Measurements from ENCODE around the gene MRRF. TPM values are rescaled to one million over a fixed set of nuclear protein-coding genes. Genes with fewer than 3 reads are reported as not detected.

MRRF gene
- total and polyA plus RNA-seq, 2 of the 4 experiments (the other 2 are of a cell fraction) = 32.1 to 38.0 TPM

- Histone ChIP-seq H3K4ac (ENCODE audit: low read depth, low read length) (no peak overlapping the region), H3K56ac (ENCODE audit: extremely low read depth, insufficient read depth, low read length) (no peak overlapping the region), H3K27me3 (ENCODE audit: control insufficient read depth, insufficient read depth, low read length) (no peaks in the 10 kb centered on the region), H2BK15ac (ENCODE audit: low read depth, low read length) (no peak overlapping the region), H3K79me1 (ENCODE audit: low read depth in 1 of 2, low read length in 2 of 2) (peaks cover 0 to 4% of the 10 kb centered on the region in 2 experiments; a peak in 1 of 4 replicates), H4K5ac (ENCODE audit: low read depth, low read length) (no peak overlapping the region), H2AFZ (replicated peaks; ENCODE audit: low read length, poor library complexity) (no peak overlapping the region), H4K20me1 (ENCODE audit: insufficient read depth, low read length) (no peaks in the 10 kb centered on the region), H3K9ac (ENCODE audit: low read depth, low read length) (no peak overlapping the region), H2AK5ac (ENCODE audit: low read depth, low read length) (peak overlapping the region; percentile 13; the same call in 1 of the 2 replicates), H3K4me2 (ENCODE audit: low read depth, low read length) (no peak overlapping the region), H3K4me1 (ENCODE audit: control insufficient read depth, insufficient read depth, low read length) (no peaks in the 10 kb centered on the region), H2BK120ac (ENCODE audit: low read depth, low read length) (no peak overlapping the region), H3K36me3 (ENCODE audit: control insufficient read depth, insufficient read depth, low read length) (no peaks in the 10 kb centered on the region; the same call in 1 of the 2 replicates), H3K9me1 (ENCODE audit: insufficient read depth, low read length) (no peaks in the 10 kb centered on the region; the same call in 1 of the 2 replicates), H3K14ac (replicated peaks; ENCODE audit: low read depth, low read length) (no peak overlapping the region), H2BK5ac (ENCODE audit: low read depth, low read length, poor library complexity, severe bottlenecking) (no peak overlapping the region), H2BK20ac (ENCODE audit: low read depth, low read length) (no peak overlapping the region), H3K18ac (ENCODE audit: low read depth, low read length) (no peak overlapping the region), H4K91ac (ENCODE audit: insufficient read depth, low read depth, low read length) (no peak overlapping the region; the same call in 1 of the 2 replicates), H2AK9ac (replicated peaks; ENCODE audit: low read depth, low read length, poor library complexity) (no peak overlapping the region), H4K8ac (ENCODE audit: low read depth in 2 of 2, low read length in 2 of 2) (no peak overlapping the region), H3K27ac (ENCODE audit: insufficient read depth, low read length) (no peak overlapping the region), H3K9me3 (ENCODE audit: control insufficient read depth, insufficient read depth, low read length) (no peaks in the 10 kb centered on the region), H3K23ac (ENCODE audit: low read depth, low read length) (no peak overlapping the region), H3K4me3 (ENCODE audit: insufficient read depth, low read depth, low read length) (no peak overlapping the region)
- CTCF ChIA-PET = no interaction called here
- DNase-seq (no peak), ATAC-seq (ENCODE audit: low read depth) (no peak)
- in situ Hi-C loops (cut with MboI; ENCODE audit: low sequenced_read_pairs) = no loop called here
- dilution Hi-C loops (cut with HindIII; ENCODE audit: low sequenced_read_pairs, unreplicated experiment) = no loop called here
- no CpG with 5 or more reads among the region's 3 CpGs for WGBS, 2 experiments (ENCODE audit: extremely low coverage in 2 of 2, insufficient read length in 1 of 2)
- intact Hi-C loops (cut with micrococcal nuclease) = no loop called here
- no TSS peak for BruUV-seq (replicated peaks)
- POLR2A ChIA-PET (ENCODE audit: unreplicated experiment) = no interaction called here
- TF ChIP-seq USF2 (IDR thresholded peaks at IDR 0.05; ENCODE audit: low read depth, low read length) (no peak), RFX5 (IDR thresholded peaks at IDR 0.05; ENCODE audit: low read depth, low read length) (no peak), FOS (IDR thresholded peaks at IDR 0.05; ENCODE audit: low read depth, low read length) (no peak), NFE2L2 (IDR thresholded peaks at IDR 0.05; ENCODE audit: low read depth, low read length) (no peak), ELK1 (IDR thresholded peaks at IDR 0.05; ENCODE audit: borderline replicate concordance, low read depth, low read length) (no peak), CHD1 (IDR thresholded peaks at IDR 0.05; ENCODE audit: low read depth, low read length) (no peak), MXI1 (IDR thresholded peaks at IDR 0.05; ENCODE audit: borderline replicate concordance, low read depth, low read length) (no peak), CTCF (conservative IDR thresholded peaks at IDR 0.05; ENCODE audit: low read depth, low read length) (no peak), BHLHE40 (IDR thresholded peaks at IDR 0.05; ENCODE audit: low read depth, low read length) (no peak)
Observed at GRCh38 chr9:122331523-122331927, 66.8 kb downstream of the MRRF start.

Data from IMR-90 (cell line).